GM18909 (cell line): Measurements from ENCODE around the gene TBL3.

ENCODE experiments used
- ATAC-seq: cut with Tn5 transposase; IDR thresholded peaks from one replicate; pipeline ENCODE4 v1.9.1; 2021; ENCODE audit warnings: mild to moderate bottlenecking; ENCODE audit not compliant: unreplicated experiment, poor library complexity

The TBL3 gene

DNA sequence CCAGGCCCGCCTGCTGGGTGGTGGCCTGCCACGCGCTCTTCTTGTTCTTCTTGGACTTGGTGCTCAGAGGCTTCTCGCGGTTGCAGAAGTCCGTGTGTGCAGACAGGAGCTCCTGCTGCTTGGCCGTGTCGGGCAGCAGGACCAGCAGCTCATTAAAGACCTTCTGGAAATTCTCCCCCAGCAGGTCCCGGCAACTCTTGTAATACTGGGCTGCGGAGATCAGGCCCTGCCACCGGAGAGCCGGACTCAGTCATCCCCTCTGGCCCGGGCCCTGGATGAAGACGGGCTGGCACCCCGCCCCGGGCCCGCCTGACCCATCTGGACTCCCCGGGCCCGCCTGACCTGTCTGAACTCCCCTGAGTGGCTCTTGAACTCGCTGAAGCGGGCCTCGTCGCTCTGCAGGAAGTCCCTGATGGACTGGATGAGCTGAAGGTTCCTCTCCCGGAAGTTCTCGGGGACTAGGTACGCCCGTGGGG is 26.5 kb downstream of the TBL3 start:
- no peak for ATAC-seq

DNA sequence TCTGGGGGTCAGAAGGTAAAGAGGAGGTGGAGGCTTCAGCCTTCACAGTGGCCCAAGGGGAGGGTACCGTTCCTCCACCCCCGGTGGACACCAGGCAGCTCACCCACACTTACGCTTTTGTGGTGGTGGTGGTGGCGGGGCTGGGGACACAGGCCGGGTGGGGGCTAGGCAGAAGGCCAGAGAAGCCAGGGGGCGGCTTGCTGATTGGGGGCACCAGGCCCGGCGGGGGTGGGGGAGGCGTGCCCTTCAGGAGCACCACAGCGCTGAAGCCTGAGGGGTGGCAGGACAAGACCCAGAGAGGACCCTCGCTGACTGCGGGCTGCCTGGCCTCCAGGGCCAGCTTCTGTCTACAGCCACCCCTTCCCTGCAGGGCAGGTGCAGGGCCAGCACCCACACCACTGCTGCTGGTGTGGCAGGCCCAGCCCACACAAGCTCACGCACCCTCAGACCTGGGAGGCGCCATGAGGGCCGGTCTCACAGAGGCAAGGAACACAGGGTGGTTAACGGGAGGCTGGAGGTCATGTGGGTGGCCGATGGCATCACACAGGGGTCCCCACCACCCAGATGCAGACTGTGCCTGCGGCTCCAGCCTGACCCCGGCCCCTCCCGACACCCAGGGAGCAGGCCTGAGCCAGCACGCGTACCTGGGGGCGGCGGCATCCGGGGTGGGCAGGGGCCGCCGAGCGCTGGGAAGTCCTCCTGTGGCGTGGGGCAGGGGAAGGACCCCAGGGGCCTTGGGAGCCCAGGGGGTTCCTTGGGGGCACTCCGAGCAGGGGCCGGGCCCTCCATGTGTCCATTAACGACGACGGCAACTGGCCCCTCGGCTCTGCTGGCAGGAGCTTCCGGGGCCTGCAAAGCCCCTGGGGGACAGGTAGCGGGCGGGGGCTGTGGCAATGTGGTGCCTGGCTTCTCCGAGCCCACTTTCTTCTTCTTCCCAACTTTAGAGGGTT is 27.3 kb downstream of the TBL3 start:
- ATAC-seq = no peak

DNA sequence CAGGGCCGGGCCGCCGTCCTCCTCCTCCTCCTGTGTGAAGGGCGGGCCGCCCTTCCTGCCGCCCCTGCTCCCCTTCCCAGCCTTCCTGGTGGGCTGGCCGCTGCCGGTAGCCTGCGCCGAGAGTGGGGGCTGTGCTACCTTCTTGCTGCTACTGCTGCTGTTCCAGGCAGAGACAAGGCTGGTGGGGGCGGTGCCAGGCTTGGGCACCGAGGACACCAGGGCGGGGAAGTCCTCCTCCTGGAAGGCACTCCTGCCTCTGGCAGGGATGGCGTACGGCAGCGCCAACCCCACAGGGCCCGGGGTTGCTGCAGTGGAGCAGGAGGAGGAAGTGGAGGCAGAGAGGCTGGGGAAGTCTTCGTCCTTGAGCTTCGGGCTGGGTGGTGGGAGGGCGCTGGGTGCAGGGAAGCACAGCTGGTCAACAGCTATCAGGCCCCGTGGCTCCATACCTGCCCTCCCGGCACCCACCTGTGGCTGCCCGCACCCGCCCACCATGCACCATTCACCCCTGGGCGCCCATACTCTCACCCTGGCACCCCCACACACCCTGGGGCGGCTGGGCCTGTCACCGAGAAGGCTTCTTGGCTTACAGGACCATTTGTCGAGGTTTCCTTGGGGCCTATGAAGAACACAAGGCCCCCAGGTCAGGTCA is 28.1 kb downstream of the TBL3 start:
- ATAC-seq = no peak

DNA sequence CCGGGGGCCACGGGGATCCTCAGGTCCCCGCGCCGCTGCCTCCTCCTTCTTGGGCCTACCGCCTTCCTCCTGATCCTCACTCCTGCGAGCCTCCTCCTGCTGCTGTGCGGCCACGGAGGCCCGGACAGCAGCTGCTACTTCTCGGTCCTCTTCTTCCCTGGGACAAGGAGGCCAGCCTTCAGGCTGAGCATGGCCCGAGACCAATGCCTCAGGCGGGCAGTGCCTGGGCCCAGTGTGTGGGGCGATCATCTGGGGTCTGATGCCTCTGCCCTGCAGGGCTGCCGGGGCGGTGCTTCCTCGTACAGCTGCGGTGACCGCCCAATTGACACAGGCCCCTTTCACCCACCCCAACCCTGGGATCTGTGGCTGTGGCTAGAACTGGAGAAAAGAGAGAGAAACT is 29.2 kb downstream of the TBL3 start:
- ATAC-seq = no peak

DNA sequence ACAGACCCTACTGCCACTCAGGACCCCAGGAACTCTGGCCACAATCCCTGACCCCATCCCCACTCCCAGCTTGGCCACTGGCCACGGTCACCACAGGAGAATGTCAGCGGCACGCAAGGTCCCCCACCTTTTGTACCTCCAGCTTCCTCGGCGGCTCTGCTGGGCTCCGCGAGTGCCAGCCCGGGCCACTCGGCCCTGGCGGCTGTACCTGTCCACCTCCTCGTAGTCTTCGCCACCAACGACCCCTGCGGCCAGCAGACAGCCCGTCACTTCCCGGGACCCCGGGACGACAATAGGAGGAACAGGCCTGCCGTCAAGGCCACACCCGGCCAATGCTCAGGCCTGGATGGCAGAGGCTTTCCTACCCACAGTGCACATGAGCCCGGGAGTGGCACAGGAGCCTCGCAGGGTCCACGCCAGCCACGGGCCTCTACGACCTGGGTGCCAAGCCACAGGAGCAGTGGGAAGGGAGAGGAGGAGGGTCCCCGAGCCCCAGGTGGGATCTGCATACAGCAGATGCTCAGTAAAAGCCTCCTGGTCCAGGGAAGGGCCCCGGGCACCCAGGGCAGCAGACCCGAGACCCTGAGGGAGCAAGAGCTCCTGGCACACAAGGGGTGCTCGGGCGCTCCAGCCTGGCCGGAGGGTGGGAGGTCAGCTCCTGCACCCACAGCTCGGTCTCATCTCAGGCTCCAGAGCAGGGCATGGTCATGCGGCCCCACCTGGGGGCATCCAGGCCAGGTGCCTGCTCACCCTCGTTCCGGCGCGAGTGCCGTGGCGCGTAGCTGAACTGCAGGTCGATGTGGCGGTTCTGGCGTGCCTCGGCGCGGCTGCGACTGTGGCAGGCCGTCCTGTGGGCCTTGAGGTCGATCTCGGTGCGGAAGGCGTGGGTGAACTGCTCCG is 29.9 kb downstream of the TBL3 start:
- ATAC-seq = no peak

DNA sequence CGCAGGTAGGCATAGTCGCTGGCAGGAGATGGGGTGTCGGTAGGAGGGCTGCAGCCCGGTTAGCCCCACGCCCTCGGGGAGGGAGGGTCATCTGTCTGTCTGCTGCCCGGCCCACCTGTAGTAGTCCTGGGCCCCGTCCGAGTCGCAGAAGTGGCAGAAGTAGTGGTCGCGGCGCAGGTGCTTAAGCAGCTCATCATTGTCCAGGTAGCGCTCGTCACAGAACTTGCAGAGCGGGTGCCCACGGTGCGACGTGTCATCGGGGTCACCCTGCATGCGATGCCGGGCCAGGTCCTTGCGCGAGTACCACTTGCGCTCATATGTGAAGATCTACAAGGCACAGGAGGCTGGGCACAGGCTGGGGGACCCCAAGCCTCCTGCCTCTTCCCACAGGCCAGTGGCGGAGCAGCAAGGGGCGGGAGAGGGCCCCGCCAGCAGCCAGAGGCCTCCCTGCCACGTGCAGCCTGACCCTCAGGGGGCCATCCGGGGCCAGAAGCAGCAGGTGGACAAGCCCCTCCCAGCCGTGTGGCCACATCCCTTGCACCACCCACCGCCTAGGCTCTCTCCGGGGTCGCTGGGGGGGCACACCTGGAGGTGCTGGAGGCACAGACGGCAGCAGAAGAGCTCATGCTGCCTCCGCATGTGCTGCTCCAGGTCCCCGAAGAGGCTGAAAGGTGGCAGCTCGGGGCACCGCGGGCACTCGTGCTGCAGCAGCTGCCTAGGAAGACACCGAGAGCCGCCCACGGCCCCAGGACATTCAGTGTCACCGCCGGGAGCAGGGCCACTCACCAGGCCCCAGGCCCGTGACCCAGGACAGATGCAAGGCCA is 30.8 kb downstream of the TBL3 start:
- no peak for ATAC-seq

DNA sequence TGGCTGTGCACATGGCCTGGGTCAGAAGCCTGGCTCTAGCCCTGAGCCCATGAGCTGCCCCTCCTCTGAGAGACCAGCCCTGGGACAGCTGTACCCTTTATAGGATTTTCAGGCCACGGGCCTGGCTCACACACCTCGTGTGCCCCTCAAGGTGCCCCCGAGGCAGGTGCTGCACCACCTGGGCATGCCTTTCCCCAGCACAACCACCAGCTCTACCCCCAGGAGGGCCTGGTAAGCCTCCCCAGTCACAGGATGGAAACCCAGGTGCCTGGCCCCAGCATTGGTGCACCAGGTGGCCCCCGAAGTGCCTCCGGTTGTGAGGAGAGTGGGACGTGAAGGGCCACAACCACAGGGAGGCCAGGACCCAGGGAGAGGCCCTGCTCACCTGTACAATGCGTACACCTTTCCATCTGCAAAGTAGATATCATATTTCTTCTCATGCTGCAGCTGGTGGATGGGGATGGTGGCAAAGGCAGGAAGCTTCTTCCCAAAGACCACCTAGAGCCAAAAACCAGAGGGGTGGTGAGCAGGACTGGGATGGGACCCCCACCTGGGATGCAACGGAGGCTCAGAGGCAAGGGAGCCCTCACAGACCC is 31.5 kb downstream of the TBL3 start:
- no peak for ATAC-seq

DNA sequence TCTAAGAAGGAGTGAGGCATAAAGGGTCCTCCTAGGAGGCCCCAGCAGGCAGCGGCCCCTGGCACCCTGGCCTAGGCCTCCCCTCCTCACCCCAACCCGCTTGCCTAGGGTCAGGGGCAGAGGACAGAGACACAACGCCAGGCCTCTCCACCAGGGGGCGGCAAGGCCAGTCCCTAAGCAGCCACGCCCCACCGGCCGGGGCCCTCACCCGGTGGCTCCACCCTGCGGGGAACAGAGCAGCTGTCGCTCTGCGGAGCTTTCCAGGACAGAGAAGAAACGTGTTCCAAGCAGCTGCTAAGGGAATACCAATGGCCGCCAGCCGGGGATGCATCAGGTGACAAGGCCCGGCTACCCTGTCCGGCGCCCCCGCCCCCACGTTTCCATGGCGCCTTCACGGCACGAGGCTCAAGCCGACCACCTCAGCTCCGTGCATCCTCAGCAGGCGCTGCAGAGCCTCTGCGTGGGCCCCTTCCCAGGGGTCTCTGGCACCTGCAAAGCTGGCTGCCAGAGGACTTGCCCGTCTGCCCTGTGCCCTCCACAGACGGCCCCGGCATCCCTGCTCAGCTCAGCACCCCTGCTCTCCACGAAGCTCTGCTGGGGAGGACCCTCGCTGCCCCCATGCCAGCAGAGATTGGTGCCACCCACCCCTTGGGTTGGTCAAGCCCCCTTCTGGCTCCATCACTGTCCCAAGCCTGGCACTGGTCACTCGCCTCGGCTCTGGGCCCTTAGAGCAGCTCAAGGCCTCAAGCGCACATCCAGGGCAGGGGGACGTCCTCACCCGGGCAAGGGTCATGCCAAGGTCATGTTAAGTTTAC is 32.2 kb downstream of the TBL3 start:
- peak; percentile 51 for ATAC-seq

DNA sequence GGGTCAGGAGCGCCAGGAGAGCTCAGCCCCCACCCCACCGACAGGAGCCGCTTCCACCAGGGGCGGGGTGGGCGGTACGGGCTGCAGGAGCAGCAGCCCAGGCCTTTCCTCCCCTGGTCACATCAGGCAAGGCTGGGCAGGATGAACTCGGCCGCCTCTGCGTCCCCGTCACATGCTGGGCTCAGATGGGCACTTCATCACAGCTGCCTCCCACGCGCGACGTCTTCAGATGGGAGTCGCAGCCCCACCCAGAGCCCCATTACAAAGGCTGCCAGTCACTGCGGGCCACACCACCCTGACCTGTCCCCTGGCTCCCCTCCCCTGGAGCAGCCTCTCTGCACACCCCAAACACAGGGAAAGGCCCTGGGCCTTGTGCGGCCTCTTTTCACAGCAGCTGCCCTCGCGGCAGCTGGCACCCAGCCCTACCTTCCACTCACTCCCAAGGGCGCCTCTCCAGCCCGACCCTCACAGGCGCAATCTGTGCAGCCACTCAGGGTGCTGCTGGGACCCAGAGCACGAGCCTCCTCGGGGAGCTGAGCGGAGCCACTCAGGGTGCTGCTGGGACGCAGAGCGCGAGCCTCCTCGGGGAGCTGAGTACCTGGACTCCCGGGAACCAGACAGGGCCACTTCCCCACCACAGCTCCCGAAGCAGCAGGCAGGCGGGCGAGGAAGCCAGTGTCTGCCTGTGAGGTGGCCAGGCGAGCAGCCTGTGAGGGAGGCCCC is 33.1 kb downstream of the TBL3 start:
- ATAC-seq = no peak

DNA sequence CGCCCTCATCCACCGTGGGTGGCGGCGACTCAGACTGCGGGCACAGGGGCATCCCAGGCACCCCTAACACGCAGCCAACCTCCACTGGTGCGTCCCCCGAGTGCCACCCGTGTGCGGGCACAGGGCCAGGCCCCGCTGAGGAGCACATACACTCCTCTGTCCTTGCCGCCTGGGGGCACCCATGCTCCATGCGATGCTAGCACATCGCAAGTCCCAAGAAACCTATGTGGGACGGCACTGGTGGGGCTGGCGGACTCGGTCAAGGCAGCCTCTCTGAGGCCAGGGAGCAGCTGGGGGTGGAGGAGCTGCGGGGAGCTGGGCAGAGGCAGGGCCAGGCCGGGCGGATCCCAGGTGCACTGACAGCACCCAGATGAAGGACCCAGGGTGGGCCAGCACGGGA is 33.8 kb downstream of the TBL3 start:
- ATAC-seq = no peak

DNA sequence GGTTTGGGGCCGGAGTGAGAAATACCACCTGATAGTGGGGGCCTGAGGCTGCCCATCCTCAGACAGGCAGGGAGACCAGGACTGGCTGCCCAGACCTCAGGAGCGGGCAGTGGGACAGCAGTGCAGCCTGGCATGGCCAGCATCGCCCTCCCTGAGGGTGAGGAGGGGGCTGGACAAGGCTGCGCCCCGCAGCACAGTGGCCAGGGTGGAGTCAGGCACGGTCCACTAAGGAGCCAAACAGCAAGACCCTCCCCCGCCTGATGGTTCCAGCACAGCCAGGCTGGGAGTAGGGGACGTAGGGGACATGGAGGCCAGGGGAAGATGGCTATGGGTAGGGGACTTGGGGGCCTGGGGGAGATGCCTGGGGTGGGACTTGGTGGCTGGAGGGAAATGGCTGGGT is 34.5 kb downstream of the TBL3 start:
- no peak for ATAC-seq

DNA sequence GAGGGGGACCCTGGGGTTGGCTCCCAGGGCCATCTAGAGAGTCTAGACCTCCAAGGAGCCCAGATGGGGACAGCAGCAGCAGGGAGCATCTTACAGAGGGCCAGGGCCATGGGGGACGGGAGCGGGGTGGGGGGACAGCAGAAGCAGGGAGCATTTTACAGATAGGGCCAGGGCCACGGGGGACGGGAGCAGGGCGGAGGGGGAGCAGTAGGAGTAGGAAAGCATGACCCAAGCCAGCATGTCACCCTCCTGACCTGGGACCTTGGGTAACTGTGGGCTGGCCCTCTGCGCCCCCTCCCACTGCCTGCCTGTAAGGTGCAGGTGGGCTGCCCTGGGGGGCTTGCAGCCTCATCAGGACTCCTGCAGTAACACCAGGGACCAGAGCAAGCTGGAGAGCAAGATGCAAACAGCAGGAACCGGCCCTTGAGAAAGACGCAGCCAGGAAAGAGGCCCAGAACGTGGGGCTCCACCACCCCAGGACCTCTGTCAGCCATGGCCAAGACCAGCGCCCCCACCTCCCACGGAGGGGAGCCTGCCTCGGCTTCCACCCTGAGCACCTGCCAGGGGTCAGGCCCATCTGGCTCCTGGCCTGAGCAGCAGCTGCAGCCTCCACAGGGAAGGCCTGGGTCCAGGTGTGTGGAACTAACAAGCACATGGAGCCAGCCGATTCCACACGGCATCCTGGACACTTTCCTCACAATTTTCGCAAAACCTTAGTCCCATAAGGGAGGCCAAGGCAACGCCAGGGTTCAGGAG is 35.4 kb downstream of the TBL3 start:
- ATAC-seq = no peak

DNA sequence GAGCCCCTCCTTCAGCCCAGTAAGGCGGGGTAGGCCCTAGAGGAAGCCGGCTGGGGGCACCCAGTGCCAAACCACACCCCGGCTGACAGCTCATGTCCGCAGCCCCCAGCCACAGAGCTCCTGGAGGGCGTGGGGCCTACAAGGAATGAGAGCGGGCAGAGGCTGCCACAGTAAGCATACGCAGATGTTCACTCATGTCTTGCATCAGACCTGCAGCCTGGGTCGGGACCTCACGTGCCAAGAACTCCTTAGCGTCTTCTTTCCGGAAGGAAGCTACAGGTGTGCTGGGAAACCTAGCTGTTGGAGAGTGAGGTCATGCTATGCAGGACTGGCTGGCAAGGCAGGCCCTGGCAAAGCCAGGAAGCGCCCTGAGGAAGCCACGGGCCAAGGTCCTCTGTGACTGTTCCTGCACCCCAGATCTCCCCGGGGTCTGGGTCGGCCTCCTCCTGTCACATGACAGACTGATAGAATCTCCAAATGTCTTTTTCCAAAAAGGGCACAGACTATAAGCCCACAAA is 36.2 kb downstream of the TBL3 start:
- ATAC-seq = no peak

DNA sequence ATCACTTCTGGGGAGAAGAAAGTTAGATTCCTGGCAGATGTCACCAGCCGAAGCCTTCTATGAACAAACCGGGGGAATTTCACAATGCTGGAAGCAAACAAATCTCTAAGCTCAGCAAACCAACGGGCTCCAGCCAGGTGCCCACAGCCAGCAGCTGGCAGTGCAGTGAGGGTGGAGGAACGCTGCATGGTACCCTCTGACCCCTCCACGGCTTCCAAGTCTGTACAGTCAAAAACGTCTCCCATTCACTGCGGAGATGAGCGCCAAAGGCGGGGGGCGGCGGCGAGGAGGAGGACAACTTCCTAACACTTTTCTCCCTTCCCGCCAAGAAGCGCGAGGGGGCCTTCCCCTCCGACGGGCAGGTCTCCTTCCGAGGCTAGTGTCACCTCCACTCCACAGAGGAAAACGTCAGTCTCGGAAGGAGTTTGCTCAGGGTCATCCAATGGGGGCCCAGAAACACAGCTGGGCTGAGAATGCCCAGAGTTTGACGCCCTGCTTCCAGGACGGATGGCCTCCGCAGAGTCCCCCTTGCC is 36.8 kb downstream of the TBL3 start:
- peak; percentile 2 for ATAC-seq

DNA sequence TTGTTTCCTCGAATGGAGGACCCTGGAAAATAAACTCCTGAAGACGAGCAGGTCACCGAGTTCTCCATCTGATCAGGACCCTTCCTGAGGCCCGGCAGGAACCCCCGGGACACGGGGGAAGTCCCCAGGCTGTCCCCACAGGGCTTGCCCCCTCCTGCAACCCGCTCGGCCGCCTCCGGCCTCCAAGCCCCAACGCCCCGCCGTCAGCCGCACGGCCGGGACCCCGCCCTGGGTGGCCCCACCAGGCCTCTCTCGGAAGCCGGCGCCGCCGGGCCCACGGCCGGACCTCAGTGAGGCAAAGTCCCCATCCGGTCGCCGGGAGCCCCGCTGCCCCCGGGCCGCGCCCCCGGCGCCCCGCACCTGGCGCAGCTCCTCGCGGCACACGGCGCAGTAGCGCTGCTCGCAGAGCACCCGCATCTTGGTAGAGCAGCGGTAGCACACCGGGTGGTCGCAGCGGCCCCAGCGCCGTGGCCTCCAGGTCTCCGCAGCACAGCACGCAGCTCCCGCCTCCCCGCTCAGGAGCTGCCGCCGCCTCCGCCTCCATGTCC is 37.4 kb downstream of the TBL3 start:
- ATAC-seq = peak; percentile 36

DNA sequence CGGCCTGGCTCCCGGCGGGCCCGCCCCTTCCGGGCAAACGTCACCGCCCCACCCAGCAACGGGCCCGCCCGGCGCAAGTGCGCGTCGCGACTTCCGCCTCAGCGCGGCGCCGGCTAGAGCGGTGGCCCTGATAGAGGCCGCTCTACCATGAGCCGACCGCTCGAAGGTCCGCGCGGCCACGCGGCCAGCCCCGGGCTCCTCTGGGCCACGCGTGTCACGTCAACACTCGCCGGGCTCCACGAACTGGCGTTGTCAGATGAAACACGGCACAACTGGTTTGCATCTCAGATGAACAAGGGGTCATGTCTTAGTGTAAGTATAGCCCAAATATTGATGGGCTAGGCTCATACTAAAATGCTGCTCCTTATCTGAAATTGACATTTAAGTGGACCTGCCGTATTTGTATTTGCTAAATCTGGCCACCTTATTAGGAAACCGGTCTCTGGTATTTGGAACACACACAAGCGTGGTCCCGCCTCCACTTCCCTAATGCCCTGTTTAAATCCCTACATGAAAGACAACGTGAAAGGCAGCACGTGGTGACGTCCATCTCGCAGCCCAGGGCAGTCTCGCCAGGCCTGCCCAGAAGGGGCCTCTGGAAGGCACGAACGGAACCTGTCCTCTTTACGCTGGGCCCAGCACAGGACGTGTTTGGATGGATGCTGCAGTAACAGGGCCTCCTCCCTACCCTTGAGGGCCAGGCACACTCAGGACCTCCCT is 38.1 kb downstream of the TBL3 start, which contains the start of gene ZNF598:
ZNF598 (minus strand) TSS at position 31 of the 720 bp plus-strand sequence.
- ATAC-seq = peak; percentile 82
